GM12801 (cell line): ENCODE measurements around the gene MPRIP.

Source experiments
- TF ChIP-seq, protein P1 (sequence below): IDR thresholded peaks from one replicate; pipeline ENCODE4 v1.5.1; 2011; ENCODE audit warnings: control low read depth; ENCODE audit not compliant: insufficient read length; ENCODE audit errors: extremely low read depth

Gene MPRIP

DNA sequence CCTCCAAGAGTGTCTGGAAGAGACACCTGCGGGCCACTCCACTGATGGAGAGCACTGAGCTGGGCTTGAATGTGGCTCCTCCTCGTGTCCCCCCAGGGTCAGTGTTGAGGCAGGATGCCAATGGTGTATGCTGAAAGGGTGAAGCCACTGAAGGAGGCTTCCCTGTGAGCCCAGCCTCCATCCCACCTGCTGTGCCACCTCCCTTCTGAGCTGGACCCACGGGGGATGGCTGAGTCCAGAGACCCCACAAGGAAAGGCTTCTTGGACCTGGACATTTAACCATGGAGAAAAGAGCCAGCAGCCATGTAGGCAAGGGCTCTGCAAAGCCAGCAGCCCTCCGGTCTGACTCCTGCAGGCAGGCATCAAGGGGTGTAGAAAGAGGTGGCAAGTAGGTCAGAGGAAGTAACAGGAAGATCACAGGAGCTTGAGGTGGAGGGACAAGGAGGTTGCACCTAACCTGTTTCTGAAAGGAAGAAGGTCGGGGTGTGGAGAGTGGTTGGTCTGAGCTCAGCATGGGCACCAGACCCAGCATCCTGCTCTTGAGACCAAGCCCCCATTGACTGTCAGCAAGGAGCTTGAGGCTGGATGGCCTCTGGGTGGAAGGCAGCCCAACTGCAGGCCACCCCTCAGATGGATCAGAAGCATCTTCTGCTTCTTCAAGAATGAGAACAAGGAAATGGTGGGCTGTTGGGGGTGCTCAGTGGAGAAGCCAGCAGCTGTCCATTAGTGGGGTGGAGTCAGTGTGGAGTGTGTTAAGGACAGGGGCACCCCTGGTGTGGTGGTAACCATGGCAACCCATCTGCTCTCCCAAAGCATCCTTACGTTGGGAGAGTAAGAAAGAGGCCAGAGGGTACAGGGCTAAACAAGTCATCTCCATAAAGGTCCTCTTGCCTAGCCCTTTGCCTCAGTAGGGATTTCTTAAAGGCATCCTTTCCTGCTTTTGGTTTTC lies 83.2 kb downstream of the MPRIP start:
- TF ChIP-seq, protein P1, sequence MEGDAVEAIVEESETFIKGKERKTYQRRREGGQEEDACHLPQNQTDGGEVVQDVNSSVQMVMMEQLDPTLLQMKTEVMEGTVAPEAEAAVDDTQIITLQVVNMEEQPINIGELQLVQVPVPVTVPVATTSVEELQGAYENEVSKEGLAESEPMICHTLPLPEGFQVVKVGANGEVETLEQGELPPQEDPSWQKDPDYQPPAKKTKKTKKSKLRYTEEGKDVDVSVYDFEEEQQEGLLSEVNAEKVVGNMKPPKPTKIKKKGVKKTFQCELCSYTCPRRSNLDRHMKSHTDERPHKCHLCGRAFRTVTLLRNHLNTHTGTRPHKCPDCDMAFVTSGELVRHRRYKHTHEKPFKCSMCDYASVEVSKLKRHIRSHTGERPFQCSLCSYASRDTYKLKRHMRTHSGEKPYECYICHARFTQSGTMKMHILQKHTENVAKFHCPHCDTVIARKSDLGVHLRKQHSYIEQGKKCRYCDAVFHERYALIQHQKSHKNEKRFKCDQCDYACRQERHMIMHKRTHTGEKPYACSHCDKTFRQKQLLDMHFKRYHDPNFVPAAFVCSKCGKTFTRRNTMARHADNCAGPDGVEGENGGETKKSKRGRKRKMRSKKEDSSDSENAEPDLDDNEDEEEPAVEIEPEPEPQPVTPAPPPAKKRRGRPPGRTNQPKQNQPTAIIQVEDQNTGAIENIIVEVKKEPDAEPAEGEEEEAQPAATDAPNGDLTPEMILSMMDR: no peak

DNA sequence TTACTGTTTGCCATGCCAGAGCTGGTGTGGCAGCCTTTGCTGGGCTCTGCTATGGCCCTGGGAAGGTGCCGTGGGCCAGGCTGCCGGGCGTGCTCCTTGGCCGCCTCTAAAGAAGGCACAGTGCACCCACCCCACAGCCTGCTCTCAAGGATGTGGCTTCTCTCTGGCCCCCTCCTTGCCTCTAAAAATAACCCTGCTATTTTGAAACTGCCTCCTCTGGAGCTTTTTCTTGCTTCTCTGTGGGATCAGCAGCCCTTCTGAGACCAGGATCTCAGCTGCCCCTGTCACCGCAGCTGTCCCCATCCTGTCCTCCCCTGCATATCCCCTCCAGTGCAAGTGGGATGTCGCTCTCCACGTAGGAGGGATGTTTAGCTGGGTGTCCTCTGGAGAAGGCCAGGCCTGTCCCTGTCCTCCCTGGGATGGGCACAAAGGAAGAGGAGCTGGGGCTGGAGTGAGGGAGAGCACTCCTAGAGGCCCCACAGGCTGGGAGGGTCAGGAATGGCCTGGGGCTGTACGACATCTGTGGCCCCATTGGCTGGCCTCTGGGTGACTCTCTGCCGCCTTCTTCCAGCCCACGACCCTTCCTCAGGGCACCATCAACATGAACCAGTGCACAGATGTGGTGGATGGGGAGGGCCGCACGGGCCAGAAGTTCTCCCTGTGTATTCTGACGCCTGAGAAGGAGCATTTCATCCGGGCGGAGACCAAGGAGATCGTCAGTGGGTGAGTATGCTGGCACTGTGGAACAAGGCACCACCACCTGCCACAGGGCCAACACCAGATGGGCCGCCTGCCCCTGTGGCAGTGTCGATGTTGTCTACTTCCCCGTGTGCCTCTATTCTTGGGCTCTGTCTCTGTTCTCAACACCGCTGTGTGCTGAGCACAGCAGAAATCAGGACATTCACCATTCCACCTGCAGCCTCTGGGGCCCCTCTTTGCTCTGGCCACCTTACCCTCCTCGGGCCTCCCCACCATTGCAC lies 84.2 kb downstream of the MPRIP start:
- TF ChIP-seq, protein P1: no peak

DNA sequence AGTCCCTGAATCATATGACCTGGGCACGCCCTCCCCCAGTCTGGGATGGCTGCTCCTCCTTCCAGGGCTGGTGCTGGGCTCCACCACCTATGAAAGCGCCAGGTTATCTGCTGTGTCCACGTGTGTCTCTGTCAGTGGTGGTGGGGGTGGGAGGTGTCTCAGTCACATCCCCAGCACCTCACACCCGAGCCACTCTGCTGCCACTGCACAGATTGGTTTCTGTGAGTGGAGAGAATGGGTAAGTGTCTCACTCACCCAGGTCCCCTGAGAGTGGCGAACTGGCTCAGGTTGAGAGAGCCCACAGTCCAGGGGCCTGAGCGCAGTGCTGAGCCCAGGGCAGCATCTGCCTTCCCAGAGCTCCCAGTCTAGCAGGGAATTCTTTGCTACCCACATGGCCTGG lies 84.9 kb downstream of the MPRIP start:
- TF ChIP-seq, protein P1: no peak

DNA sequence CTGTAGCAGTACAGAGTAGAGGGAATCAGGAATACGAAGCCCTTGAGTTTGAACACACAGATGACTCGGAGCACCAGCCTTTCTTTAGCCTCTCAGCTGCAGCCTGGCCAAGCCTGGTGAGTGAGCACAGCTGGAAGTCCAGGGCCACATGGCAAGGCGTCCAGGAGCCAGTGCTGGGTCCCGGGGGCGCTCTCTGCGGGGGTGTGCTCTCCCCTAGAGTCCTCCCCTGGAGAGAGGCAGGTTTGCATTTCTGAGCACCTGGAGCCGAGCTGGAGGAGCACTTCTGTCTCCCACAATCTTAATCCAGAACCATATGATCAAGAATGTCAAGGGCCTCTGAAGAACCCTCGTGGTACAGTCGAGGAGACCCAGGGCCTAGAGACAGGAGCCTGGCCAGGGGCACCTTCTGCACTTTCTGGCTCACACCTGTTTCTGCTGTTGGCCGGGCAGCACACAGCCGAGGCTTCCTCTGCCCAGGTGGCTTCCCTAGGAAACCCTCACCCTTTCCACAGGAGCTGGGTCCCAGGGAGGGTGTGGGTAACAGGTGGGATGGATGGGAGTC lies 85.6 kb downstream of the MPRIP start:
- TF ChIP-seq, protein P1: no peak

DNA sequence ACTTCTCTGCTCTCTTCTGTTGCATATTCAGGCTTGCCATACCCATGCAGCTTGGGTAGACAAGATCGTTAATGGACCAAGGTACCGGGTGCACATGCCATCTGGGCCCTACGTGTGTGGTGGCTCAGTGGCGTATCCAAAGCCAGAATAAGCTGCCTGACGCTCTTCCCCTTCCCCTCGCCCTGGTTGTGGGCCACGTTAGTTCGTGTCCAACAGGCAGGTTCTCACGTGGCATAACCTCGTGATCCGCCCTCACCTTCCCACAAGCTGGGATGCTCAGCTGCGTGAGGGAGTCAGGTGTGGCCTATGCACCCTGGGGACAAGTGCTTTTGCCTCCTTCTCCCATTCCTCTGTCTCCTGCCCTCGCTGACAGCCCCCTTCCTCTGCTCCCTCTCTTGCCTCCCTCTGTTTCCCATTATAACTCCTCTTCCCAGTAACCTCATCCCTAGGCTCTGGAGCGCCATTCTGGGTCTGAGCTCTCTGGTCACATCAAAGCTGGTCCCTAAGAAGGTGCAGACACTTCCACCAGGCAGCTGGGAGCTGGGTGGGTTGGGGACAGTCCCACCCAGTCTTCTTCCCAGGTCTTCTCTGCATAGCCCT lies 86.3 kb downstream of the MPRIP start:
- TF ChIP-seq, protein P1: no peak

DNA sequence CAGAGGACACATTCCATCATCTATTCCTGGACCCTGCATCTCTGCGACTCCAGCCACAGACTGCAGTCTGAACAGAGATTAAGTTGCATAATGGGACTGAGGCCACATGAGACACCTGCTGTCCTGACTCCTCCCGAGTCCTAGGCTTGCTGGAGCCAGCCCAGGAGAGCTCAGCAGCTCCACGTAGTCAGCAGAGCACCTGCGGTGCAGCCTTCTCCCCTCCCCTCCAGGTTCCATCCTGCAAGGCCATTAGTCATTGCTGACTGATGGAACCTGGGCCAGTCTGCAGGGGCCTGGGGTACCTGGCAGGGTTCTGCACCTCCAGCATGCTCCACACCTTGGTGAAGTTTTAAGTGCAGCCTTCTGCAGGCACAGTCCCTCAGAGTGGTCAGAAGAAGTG lies 87.2 kb downstream of the MPRIP start:
- TF ChIP-seq, protein P1: no peak
